CD4-positive, CD25-positive, alpha-beta regulatory T cell (primary cell): ENCODE data around the gene ASXL2. TPM values are rescaled to one million over a fixed set of nuclear protein-coding genes. Genes with fewer than 3 reads are reported as not detected.

Source experiments
- ATAC-seq, 2 donors: fragments of 150-1000 bp; cut with Tn5 transposase; one replicate each; pipeline ENCODE4 v1.10.0; 2021; ENCODE audit warnings: low read depth in 2 of 2, moderate number of reproducible peaks in 2 of 2, moderate library complexity in 1 of 2
- DNase-seq, 3 donors: peaks; one replicate each; pipeline versions ENCODE4 v3.0.0 to v3.0.0-alpha.2; 2012 to 2022; ENCODE audit warnings: mixed read lengths in 1 of 3
- H3K27ac ChIP-seq: one replicate; pipeline ENCODE4 v1.7.0; 2013; ENCODE audit warnings: mild to moderate bottlenecking, low read length; ENCODE audit not compliant: insufficient read depth, poor library complexity, severe bottlenecking
- H3K27me3 ChIP-seq: one replicate; pipeline ENCODE4 v1.7.0; 2013; ENCODE audit warnings: low read length; ENCODE audit not compliant: control insufficient read depth, insufficient read depth
- H3K36me3 ChIP-seq: one replicate; pipeline ENCODE4 v1.7.0; 2013; ENCODE audit warnings: mild to moderate bottlenecking, low read length, moderate library complexity; ENCODE audit not compliant: control insufficient read depth, insufficient read depth
- H3K4me1 ChIP-seq: 2 replicates; pipeline ENCODE4 v1.7.0; 2013; ENCODE audit warnings: mild to moderate bottlenecking, low read length; ENCODE audit not compliant: insufficient read depth, control insufficient read depth, poor library complexity, severe bottlenecking
- H3K4me3 ChIP-seq: one replicate; pipeline ENCODE4 v1.7.0; 2013; ENCODE audit warnings: low read depth, mild to moderate bottlenecking, low read length, moderate library complexity
- H3K9me3 ChIP-seq, 2 experiments: 1 replicate in 1 of 2; 2 replicates in 1 of 2; pipeline ENCODE4 v1.7.0; 2013; ENCODE audit warnings: low read length in 2 of 2, mild to moderate bottlenecking in 1 of 2, moderate library complexity in 1 of 2; ENCODE audit not compliant: control insufficient read depth in 2 of 2
- H3K27ac Mint-ChIP-seq, 3 donors: one replicate each; pipeline ENCODE4 v1.8.0; 2020 to 2022; ENCODE audit warnings: mild to moderate bottlenecking in 3 of 3, mixed read lengths in 3 of 3, moderate library complexity in 2 of 3
- H3K27me3 Mint-ChIP-seq: one replicate; pipeline ENCODE4 v1.8.0; 2022; ENCODE audit warnings: mild to moderate bottlenecking, mixed read lengths
- H3K36me3 Mint-ChIP-seq: one replicate; pipeline ENCODE4 v1.8.0; 2020; ENCODE audit warnings: mixed read lengths
- H3K4me1 Mint-ChIP-seq, 4 donors: one replicate each; pipeline ENCODE4 v1.8.0; 2020 to 2022; ENCODE audit warnings: mixed read lengths in 4 of 4, mild to moderate bottlenecking in 1 of 4
- H3K4me3 Mint-ChIP-seq, 4 donors: one replicate each; pipeline ENCODE4 v1.8.0; 2020 to 2022; ENCODE audit warnings: mild to moderate bottlenecking in 4 of 4, mixed read lengths in 4 of 4, moderate library complexity in 3 of 4
- H3K9me3 Mint-ChIP-seq, 7 donors: one replicate each; pipeline ENCODE4 v1.8.0; 2020 to 2022; ENCODE audit warnings: mixed read lengths in 7 of 7, mild to moderate bottlenecking in 3 of 7, moderate library complexity in 2 of 7
- polyA plus RNA-seq, 4 donors: library from polyadenylated mRNA; unstranded; fragments of 300-500 nt; fragmentation: Illumina TruSeq; gene quantifications; one replicate each; pipeline ENCODE4 v1.2.3, GENCODE V29; 2021
- total RNA-seq: library from RNA; stranded (reverse); gene quantifications from one replicate; pipeline ENCODE4 v1.2.3, GENCODE V29; 2022

Gene ASXL2
- total and polyA plus RNA-seq, 5 donors from 2014 or later, result 6.8 to 48.6 (median 8.2) TPM

DNA sequence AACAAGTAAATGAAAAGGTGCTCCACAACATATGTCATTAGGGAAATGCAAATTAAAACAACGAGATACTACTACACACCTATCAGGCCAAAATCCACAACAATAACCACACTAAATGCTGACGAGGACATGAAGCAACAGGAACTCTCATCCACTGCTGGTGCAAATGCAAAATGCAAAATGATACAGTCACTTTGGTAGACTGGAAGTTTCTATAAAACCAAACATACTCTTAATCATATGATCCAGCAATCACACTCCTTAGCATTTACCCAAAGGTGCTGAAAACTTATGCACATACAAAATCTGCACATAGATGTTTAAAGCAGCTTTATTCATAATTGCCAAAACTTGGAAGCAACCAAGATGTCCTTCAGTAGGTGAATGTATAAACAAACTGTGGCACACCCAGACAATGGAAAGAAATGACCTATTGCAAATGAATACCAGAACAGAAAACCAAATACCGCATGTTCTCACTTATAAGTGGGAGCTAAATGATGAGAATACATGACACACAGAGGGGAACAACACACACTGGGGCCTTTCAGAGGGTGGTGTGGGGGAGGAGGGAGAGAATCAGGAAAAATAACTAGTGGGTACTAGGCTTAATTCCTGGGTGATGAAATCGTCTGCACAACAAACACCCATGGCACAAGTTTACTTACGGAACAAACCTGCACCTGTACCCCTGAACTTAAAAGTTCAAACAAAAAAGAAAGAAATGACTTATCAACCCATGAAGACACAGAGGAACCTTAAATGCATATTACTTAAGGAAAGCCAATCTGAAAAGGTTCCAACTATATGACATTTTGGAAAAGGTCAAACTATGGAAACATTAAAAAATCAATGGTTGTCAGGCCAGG is 80.4 kb downstream of the ASXL2 start:
- Mint-ChIP-seq H3K36me3 (peaks cover 28% of the 10 kb centered on the region), H3K4me3 (peak overlapping the region in 3 of 4 donors; percentile 15 to 26 (median 24)), H3K27ac (peak overlapping the region; percentile 60 to 97 (median 97)), H3K4me1 (peaks cover 41 to 83% (median 61%) of the 10 kb centered on the region in 4 donors), H3K27me3 (no peaks in the 10 kb centered on the region), H3K9me3 (no peaks in the 10 kb centered on the region)
- no peak overlapping the region for H3K4me3 ChIP-seq
- no peaks in the 10 kb centered on the region for H3K9me3 ChIP-seq
- H3K27ac ChIP-seq, result peak overlapping the region; percentile 6
- no peaks in the 10 kb centered on the region for H3K27me3 ChIP-seq
- H3K4me1 ChIP-seq, result peaks cover 53% of the 10 kb centered on the region
- DNase-seq (no peak), ATAC-seq (no peak)
- H3K36me3 ChIP-seq, result peaks cover 13% of the 10 kb centered on the region

DNA sequence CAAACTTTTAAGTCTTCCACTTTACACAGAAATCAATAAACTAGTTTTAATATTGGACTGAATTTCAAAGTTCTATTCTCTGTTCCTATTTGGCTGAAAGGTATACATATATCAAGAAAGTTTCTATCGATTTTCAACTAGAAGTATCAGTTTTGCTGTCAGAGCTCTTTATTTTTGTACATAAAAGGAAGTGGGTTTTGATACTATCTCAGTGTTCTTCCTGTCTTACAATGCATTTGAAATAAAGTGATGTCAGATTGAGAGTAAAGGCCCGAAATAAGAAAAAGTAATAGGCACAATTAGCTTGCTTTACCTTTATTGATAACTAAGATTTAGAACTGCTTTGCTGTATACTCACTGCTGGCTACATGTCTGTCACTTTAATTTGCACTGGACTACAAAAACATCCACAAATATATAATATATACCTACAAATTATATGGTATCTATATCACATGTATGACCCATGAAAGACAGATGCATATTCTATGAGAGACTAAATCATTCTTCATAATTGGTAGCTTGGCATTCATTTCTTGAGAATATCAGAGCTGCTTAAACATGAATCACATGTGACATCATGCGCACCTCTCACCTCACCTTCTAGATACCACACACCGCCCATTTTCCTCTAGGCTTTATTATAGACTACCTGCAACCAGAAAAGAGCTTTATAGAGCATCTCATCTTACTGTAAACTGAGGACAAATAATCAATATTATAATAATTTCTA is 83.6 kb downstream of the ASXL2 start:
- Mint-ChIP-seq H3K27ac (peak overlapping the region; percentile 93 to 97 (median 96)), H3K27me3 (no peaks in the 10 kb centered on the region), H3K9me3 (no peaks in the 10 kb centered on the region), H3K36me3 (peaks cover 31% of the 10 kb centered on the region), H3K4me1 (peaks cover 35 to 85% (median 72%) of the 10 kb centered on the region in 4 donors), H3K4me3 (peak overlapping the region; percentile 77 to 98 (median 90))
- ATAC-seq, result peak; percentile 86 to 87
- DNase-seq, result peak in 2 of 3 donors; percentile 71 to 80
- no peaks in the 10 kb centered on the region for H3K9me3 ChIP-seq
- no peaks in the 10 kb centered on the region for H3K27me3 ChIP-seq
- peak overlapping the region; percentile 90 for H3K27ac ChIP-seq
- H3K4me1 ChIP-seq, result peaks cover 70% of the 10 kb centered on the region
- peaks cover 8% of the 10 kb centered on the region for H3K36me3 ChIP-seq
- peak overlapping the region; percentile 93 for H3K4me3 ChIP-seq

DNA sequence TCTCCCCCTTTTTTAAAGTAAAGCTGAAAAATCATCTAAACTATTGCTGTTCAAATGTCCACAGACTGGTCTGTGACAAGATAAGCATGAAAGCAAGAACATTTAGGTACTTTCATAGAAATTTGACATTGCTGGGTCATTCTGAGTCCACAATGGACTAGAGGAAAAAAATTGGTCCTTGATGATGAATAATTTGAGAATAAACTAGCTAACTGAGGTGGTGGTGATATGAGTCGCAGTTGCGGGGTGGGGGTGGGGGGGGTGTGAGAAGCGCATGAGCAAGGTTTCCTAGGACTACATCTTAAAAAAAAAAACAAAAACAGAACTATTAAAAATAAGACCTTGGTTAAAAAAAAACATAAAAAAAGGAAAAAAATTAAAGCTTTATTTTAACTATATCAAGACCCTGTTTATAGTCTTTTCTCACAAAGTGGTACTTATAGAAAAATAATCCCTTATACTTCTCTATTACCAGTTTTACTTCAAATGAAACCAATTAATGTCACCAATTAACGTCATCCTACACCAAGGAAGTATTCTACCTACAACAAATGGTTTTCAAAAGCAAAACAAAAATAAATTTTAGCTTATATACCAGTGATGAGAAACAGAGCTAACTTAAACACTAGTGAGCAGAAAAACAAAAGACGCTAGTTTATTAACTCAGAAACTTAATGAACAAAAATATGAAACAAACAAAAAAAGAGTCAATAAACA is 88.1 kb downstream of the ASXL2 start:
- no peaks in the 10 kb centered on the region for H3K9me3 ChIP-seq
- ATAC-seq (no peak), DNase-seq (peak in 1 of 3 donors; percentile 27)
- Mint-ChIP-seq H3K4me3 (peak overlapping the region; percentile 32 to 76 (median 56)), H3K27ac (peak overlapping the region; percentile 11 to 42 (median 14)), H3K36me3 (peaks cover 15% of the 10 kb centered on the region), H3K9me3 (no peaks in the 10 kb centered on the region), H3K27me3 (no peaks in the 10 kb centered on the region), H3K4me1 (peaks cover 45 to 70% (median 58%) of the 10 kb centered on the region in 4 donors)
- peak overlapping the region; percentile 67 for H3K4me3 ChIP-seq
- no peak overlapping the region for H3K27ac ChIP-seq
- H3K36me3 ChIP-seq, result peaks cover 8% of the 10 kb centered on the region
- peaks cover 59% of the 10 kb centered on the region for H3K4me1 ChIP-seq
- H3K27me3 ChIP-seq, result no peaks in the 10 kb centered on the region

DNA sequence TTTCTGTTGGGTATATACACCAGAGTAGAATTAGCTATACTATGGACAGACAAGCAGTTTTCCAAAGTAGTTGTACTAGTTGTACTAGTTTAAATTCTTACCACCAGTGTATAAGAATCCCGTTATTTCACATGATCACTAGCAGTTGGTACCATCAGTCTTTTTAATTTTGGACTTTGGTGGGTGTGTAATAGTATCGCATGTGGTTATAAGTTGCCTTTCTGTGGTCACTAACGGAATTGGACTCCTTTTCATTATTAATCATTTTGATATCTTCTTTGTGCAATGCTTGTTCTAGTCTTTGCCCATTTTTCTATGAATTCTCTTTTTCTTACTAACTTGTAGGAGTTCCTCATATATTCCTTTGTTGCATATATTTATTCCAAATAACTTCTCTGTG is 89.8 kb downstream of the ASXL2 start:
- no peaks in the 10 kb centered on the region for H3K9me3 Mint-ChIP-seq
- no peaks in the 10 kb centered on the region for H3K27me3 ChIP-seq
- DNase-seq, result no peak
- H3K4me1 Mint-ChIP-seq, result peaks cover 34 to 60% (median 50%) of the 10 kb centered on the region in 4 donors
- peaks cover 43% of the 10 kb centered on the region for H3K4me1 ChIP-seq
- no peak overlapping the region for H3K27ac ChIP-seq
- H3K4me3 Mint-ChIP-seq, result peak overlapping the region; percentile 35 to 64 (median 48)
- peak overlapping the region in 1 of 3 donors; percentile 20 for H3K27ac Mint-ChIP-seq
- H3K27me3 Mint-ChIP-seq, result no peaks in the 10 kb centered on the region
- H3K9me3 ChIP-seq, result no peaks in the 10 kb centered on the region
- ATAC-seq, result no peak
- H3K36me3 ChIP-seq, result peaks cover 18% of the 10 kb centered on the region
- peak overlapping the region; percentile 47 for H3K4me3 ChIP-seq
- H3K36me3 Mint-ChIP-seq, result peaks cover 20% of the 10 kb centered on the region

DNA sequence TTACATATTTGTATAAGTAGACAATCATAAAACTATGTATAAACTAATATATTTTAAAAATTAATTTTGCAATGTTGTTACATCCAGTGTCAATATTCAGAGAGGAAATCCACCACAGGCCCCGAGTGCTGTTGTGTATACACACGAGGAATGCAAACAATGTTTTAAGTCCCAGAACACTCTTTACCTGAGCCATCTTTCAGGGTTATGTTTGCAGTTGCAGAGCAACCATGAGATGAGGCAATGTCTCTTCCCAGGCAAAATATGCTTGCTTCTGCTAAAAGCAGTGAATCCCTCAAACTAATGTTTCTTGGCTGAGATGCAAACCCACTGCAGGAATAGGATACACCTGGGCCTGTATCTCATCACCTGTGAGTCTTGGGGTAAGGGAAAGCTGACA is 91.3 kb downstream of the ASXL2 start:
- no peaks in the 10 kb centered on the region for H3K27me3 ChIP-seq
- H3K27me3 Mint-ChIP-seq, result no peaks in the 10 kb centered on the region
- peaks cover 32 to 53% (median 44%) of the 10 kb centered on the region in 4 donors for H3K4me1 Mint-ChIP-seq
- no peak overlapping the region for H3K27ac ChIP-seq
- H3K36me3 Mint-ChIP-seq, result peaks cover 21% of the 10 kb centered on the region
- H3K4me3 ChIP-seq, result no peak overlapping the region
- no peak overlapping the region for H3K4me3 Mint-ChIP-seq
- H3K36me3 ChIP-seq, result peaks cover 18% of the 10 kb centered on the region
- peaks cover 38% of the 10 kb centered on the region for H3K4me1 ChIP-seq
- H3K27ac Mint-ChIP-seq, result peak overlapping the region in 1 of 3 donors; percentile 52
- H3K9me3 ChIP-seq, result no peaks in the 10 kb centered on the region
- ATAC-seq (no peak), DNase-seq (no peak)
- H3K9me3 Mint-ChIP-seq, result no peaks in the 10 kb centered on the region

DNA sequence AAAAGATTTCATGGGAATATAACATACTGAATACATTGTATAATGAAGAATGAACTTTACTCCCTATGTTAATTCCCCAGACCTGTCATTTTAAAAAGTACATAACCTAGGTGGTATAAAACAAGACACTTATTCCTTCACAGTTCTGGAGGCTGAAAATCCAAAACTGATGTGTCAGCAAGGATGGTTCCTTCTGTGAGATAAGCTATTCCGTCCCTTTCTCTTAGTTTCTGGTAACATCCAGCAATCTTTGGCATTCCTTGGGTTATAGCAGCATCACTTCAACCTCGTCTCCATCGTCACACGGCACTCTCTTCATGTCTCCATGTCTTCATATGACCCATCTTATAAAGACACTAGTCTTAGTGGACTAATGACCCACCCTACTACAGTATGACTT is 93.9 kb downstream of the ASXL2 start:
- Histone ChIP-seq H3K9me3 (no peaks in the 10 kb centered on the region), H3K27ac (no peak overlapping the region), H3K4me3 (no peak overlapping the region), H3K4me1 (peaks cover 19% of the 10 kb centered on the region), H3K27me3 (no peaks in the 10 kb centered on the region), H3K36me3 (peaks cover 23% of the 10 kb centered on the region)
- DNase-seq, result no peak
- Mint-ChIP-seq H3K4me3 (no peak overlapping the region), H3K27me3 (no peaks in the 10 kb centered on the region), H3K4me1 (peaks cover 22 to 32% (median 28%) of the 10 kb centered on the region in 4 donors), H3K36me3 (peaks cover 15% of the 10 kb centered on the region), H3K9me3 (no peaks in the 10 kb centered on the region), H3K27ac (peak overlapping the region in 1 of 3 donors; percentile 86)
- ATAC-seq, result no peak

DNA sequence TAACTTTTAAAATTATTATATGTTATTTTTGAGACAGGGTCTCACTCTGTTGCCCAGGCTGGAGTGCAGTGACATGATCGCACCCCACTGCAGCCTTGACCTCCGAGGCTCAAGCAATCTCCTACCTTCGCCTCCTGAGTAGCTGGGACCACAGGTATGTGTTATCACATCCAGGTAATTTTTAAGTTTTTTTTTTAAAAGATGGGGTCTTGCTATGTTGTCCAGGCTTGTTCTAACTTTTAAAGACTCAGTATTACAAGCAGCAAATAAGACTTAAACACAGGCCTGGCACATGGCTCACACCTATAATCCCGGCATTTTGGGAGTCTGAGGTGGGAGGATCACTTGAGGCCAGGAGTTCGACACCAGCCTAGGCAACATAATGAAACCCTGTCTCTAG is 101.2 kb downstream of the ASXL2 start:
- DNase-seq (no peak), ATAC-seq (no peak)
- no peak overlapping the region for H3K27ac ChIP-seq
- H3K4me1 Mint-ChIP-seq, result peaks cover 5 to 22% (median 11%) of the 10 kb centered on the region in 4 donors
- no peaks in the 10 kb centered on the region for H3K9me3 ChIP-seq
- H3K36me3 Mint-ChIP-seq, result peaks cover 16% of the 10 kb centered on the region
- no peaks in the 10 kb centered on the region for H3K4me1 ChIP-seq
- H3K4me3 Mint-ChIP-seq, result no peak overlapping the region
- no peak overlapping the region for H3K4me3 ChIP-seq
- no peaks in the 10 kb centered on the region for H3K27me3 ChIP-seq
- peaks cover 7% of the 10 kb centered on the region for H3K36me3 ChIP-seq
- no peaks in the 10 kb centered on the region for H3K9me3 Mint-ChIP-seq
- no peaks in the 10 kb centered on the region for H3K27me3 Mint-ChIP-seq
- no peak overlapping the region for H3K27ac Mint-ChIP-seq
